T-helper 1 cell treated with Interleukin-12 subunit alpha and Interleukin-12 subunit beta and Interleukin-4 antibody, amounts not matched to agents 30 μg/mL and 1 μg/mL, for 36 hours (primary cell): Measurements from ENCODE around the gene PRICKLE1.

Source experiments
- H3K27ac Mint-ChIP-seq: one replicate; pipeline ENCODE4 v1.8.0; 2021; ENCODE audit warnings: mild to moderate bottlenecking, mixed read lengths
- H3K27me3 Mint-ChIP-seq: one replicate; pipeline ENCODE4 v1.8.0; 2021; ENCODE audit warnings: low read depth, mixed read lengths
- H3K36me3 Mint-ChIP-seq: one replicate; pipeline ENCODE4 v1.8.0; 2021; ENCODE audit warnings: low read depth, mixed read lengths
- H3K4me1 Mint-ChIP-seq: one replicate; pipeline ENCODE4 v1.8.0; 2021; ENCODE audit warnings: low read depth, mixed read lengths
- H3K4me3 Mint-ChIP-seq: one replicate; pipeline ENCODE4 v1.8.0; 2021; ENCODE audit warnings: mild to moderate bottlenecking, moderate library complexity, mixed read lengths
- H3K9me3 Mint-ChIP-seq: one replicate; pipeline ENCODE4 v1.8.0; 2021; ENCODE audit warnings: mixed read lengths

Gene PRICKLE1

GRCh38 chr12:42507081-42507480 is 82.5 kb downstream of the PRICKLE1 start:
- Mint-ChIP-seq H3K27ac (no peak overlapping the region), H3K27me3 (peaks cover 13% of the 10 kb centered on the region), H3K36me3 (no peaks in the 10 kb centered on the region), H3K4me1 (no peaks in the 10 kb centered on the region), H3K9me3 (no peaks in the 10 kb centered on the region), H3K4me3 (no peak overlapping the region)

- H3K4me3 Mint-ChIP-seq: no peak overlapping the region
- no peaks in the 10 kb centered on the region for H3K36me3 Mint-ChIP-seq
- H3K9me3 Mint-ChIP-seq: no peaks in the 10 kb centered on the region
- H3K4me1 Mint-ChIP-seq: no peaks in the 10 kb centered on the region
- H3K27me3 Mint-ChIP-seq: peaks cover 13% of the 10 kb centered on the region
- no peak overlapping the region for H3K27ac Mint-ChIP-seq
Measured at GRCh38 chr12:42504049-42504448, 85.5 kb downstream of the PRICKLE1 start.

GRCh38 chr12:42502682-42503081 is 86.9 kb downstream of the PRICKLE1 start:
- Mint-ChIP-seq H3K36me3 (no peaks in the 10 kb centered on the region), H3K4me3 (no peak overlapping the region), H3K27ac (no peak overlapping the region), H3K4me1 (no peaks in the 10 kb centered on the region), H3K27me3 (peaks cover 13% of the 10 kb centered on the region), H3K9me3 (no peaks in the 10 kb centered on the region)

GRCh38 chr12:42498549-42499247 is 90.8 kb downstream of the PRICKLE1 start:
- Mint-ChIP-seq H3K4me3 (no peak overlapping the region), H3K4me1 (no peaks in the 10 kb centered on the region), H3K9me3 (no peaks in the 10 kb centered on the region), H3K27ac (no peak overlapping the region), H3K36me3 (no peaks in the 10 kb centered on the region), H3K27me3 (no peaks in the 10 kb centered on the region)

GRCh38 chr12:42496886-42497285 is 92.7 kb downstream of the PRICKLE1 start:
- Mint-ChIP-seq H3K36me3 (no peaks in the 10 kb centered on the region), H3K27ac (no peak overlapping the region), H3K4me1 (no peaks in the 10 kb centered on the region), H3K27me3 (no peaks in the 10 kb centered on the region), H3K9me3 (no peaks in the 10 kb centered on the region), H3K4me3 (no peak overlapping the region)

GRCh38 chr12:42495244-42495643 is 94.3 kb downstream of the PRICKLE1 start:
- Mint-ChIP-seq H3K9me3 (no peaks in the 10 kb centered on the region), H3K4me3 (no peak overlapping the region), H3K27ac (no peak overlapping the region), H3K4me1 (no peaks in the 10 kb centered on the region), H3K36me3 (no peaks in the 10 kb centered on the region), H3K27me3 (peaks cover 1% of the 10 kb centered on the region)

- no peaks in the 10 kb centered on the region for H3K9me3 Mint-ChIP-seq
- no peaks in the 10 kb centered on the region for H3K36me3 Mint-ChIP-seq
- no peak overlapping the region for H3K27ac Mint-ChIP-seq
- no peak overlapping the region for H3K4me3 Mint-ChIP-seq
- peaks cover 22% of the 10 kb centered on the region for H3K27me3 Mint-ChIP-seq
- no peaks in the 10 kb centered on the region for H3K4me1 Mint-ChIP-seq
Measured at GRCh38 chr12:42492267-42492666, 97.3 kb downstream of the PRICKLE1 start.

- Mint-ChIP-seq H3K36me3 (no peaks in the 10 kb centered on the region), H3K9me3 (no peaks in the 10 kb centered on the region), H3K27ac (no peak overlapping the region), H3K27me3 (peaks cover 41% of the 10 kb centered on the region), H3K4me3 (no peak overlapping the region), H3K4me1 (no peaks in the 10 kb centered on the region)
Measured at GRCh38 chr12:42490261-42490842, 99.2 kb downstream of the PRICKLE1 start.

GRCh38 chr12:42486407-42486806 is 103.1 kb downstream of the PRICKLE1 start:
- Mint-ChIP-seq H3K4me1 (peaks cover 5% of the 10 kb centered on the region), H3K9me3 (no peaks in the 10 kb centered on the region), H3K27me3 (peaks cover 75% of the 10 kb centered on the region), H3K36me3 (no peaks in the 10 kb centered on the region), H3K4me3 (no peak overlapping the region), H3K27ac (no peak overlapping the region)

- peaks cover 79% of the 10 kb centered on the region for H3K27me3 Mint-ChIP-seq
- H3K4me3 Mint-ChIP-seq: no peak overlapping the region
- no peaks in the 10 kb centered on the region for H3K36me3 Mint-ChIP-seq
- peaks cover 5% of the 10 kb centered on the region for H3K4me1 Mint-ChIP-seq
- H3K27ac Mint-ChIP-seq: no peak overlapping the region
- no peaks in the 10 kb centered on the region for H3K9me3 Mint-ChIP-seq
Measured at GRCh38 chr12:42485823-42486222, 103.7 kb downstream of the PRICKLE1 start.

- Mint-ChIP-seq H3K4me1 (peaks cover 5% of the 10 kb centered on the region), H3K36me3 (no peaks in the 10 kb centered on the region), H3K9me3 (no peaks in the 10 kb centered on the region), H3K27me3 (peaks cover 83% of the 10 kb centered on the region), H3K4me3 (no peak overlapping the region), H3K27ac (no peak overlapping the region)
Measured at GRCh38 chr12:42484996-42485395, 104.5 kb downstream of the PRICKLE1 start.

GRCh38 chr12:42483521-42483790 is 106.1 kb downstream of the PRICKLE1 start:
- Mint-ChIP-seq H3K9me3 (no peaks in the 10 kb centered on the region), H3K4me1 (peaks cover 5% of the 10 kb centered on the region), H3K27me3 (peaks cover 90% of the 10 kb centered on the region), H3K4me3 (peak overlapping the region; percentile 74), H3K36me3 (no peaks in the 10 kb centered on the region), H3K27ac (no peak overlapping the region)

GRCh38 chr12:42482748-42483520 is 106.6 kb downstream of the PRICKLE1 start:
- Mint-ChIP-seq H3K4me1 (peaks cover 5% of the 10 kb centered on the region), H3K9me3 (no peaks in the 10 kb centered on the region), H3K36me3 (no peaks in the 10 kb centered on the region), H3K4me3 (peak overlapping the region; percentile 80), H3K27me3 (peaks cover 90% of the 10 kb centered on the region), H3K27ac (no peak overlapping the region)

GRCh38 chr12:42482041-42482747 is 107.4 kb downstream of the PRICKLE1 start:
- Mint-ChIP-seq H3K36me3 (no peaks in the 10 kb centered on the region), H3K4me3 (peak overlapping the region; percentile 37), H3K27me3 (peaks cover 85% of the 10 kb centered on the region), H3K27ac (no peak overlapping the region), H3K4me1 (peaks cover 5% of the 10 kb centered on the region), H3K9me3 (no peaks in the 10 kb centered on the region)

GRCh38 chr12:42481368-42481767 is 108.2 kb downstream of the PRICKLE1 start:
- no peaks in the 10 kb centered on the region for H3K36me3 Mint-ChIP-seq
- H3K4me3 Mint-ChIP-seq: no peak overlapping the region
- H3K4me1 Mint-ChIP-seq: peaks cover 5% of the 10 kb centered on the region
- no peak overlapping the region for H3K27ac Mint-ChIP-seq
- no peaks in the 10 kb centered on the region for H3K9me3 Mint-ChIP-seq
- H3K27me3 Mint-ChIP-seq: peaks cover 77% of the 10 kb centered on the region
